Measurements from ENCODE around the gene CENPP.

DNA sequence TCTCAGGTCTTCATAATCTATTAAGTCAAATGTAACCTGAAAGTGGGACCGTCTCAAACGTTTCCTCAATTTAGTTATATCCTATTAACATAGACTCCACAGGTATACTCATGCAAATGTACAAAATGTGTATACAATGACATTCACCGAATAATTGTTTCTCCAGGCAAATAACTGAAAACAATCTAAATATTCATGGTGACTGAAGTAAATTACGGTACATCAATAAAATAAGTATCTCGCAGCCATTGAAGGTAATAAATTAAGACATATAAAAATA lies 32.7 kb upstream of the CENPP start:
- TF ChIP-seq, protein P1, sequence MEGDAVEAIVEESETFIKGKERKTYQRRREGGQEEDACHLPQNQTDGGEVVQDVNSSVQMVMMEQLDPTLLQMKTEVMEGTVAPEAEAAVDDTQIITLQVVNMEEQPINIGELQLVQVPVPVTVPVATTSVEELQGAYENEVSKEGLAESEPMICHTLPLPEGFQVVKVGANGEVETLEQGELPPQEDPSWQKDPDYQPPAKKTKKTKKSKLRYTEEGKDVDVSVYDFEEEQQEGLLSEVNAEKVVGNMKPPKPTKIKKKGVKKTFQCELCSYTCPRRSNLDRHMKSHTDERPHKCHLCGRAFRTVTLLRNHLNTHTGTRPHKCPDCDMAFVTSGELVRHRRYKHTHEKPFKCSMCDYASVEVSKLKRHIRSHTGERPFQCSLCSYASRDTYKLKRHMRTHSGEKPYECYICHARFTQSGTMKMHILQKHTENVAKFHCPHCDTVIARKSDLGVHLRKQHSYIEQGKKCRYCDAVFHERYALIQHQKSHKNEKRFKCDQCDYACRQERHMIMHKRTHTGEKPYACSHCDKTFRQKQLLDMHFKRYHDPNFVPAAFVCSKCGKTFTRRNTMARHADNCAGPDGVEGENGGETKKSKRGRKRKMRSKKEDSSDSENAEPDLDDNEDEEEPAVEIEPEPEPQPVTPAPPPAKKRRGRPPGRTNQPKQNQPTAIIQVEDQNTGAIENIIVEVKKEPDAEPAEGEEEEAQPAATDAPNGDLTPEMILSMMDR (IDR thresholded peaks at IDR 0.05; ENCODE audit: insufficient read depth, low read length, poor library complexity, severe bottlenecking): no peak
- TF ChIP-seq EZH2phosphoT487 (conservative IDR thresholded peaks at IDR 0.05; ENCODE audit: low read length): no peak
